HepG2 (cell line): ENCODE data around the gene THBS1. TPM values are rescaled to one million over a fixed set of nuclear protein-coding genes. Genes with fewer than 3 reads are reported as not detected.

Experiments
- ATAC-seq: fragments of 200-7000 bp; cut with Tn5 transposase; 3 replicates; pipeline ENCODE4 v1.9.1; 2020; ENCODE audit warnings: mild to moderate bottlenecking, moderate library complexity
- BruUV-seq: library from RNA; stranded (reverse); fragments of 400-500 nt; replicated peaks from 2 replicates; lab custom pipeline; 2021; lab: Mats Ljungman, UMichigan
- CTCF ChIA-PET: fragments of 300-600 bp; formaldehyde crosslinking; extraction: SDS; loops from one replicate; lab custom pipeline; 2021; ENCODE audit warnings: low total read pairs, inconsistent platforms, low intra/inter-chr PET ratio; lab: Yijun Ruan, JAX
- POLR2A ChIA-PET: fragments of 350-600 bp; sonication (Branson Sonifier 250); formaldehyde crosslinking; loops from one replicate; lab custom pipeline; 2020; ENCODE audit warnings: antibody characterized with exemption, inconsistent platforms; lab: Yijun Ruan, JAX
- DNase-seq: peaks from one replicate; pipeline ENCODE4 v3.0.0-alpha.2; 2015; ENCODE audit warnings: low spot score
- FAIRE-seq: peaks from 3 replicates; lab custom pipeline; 2011; peaks lifted over from hg19 to GRCh38; lab: Jason Lieb, UNC
- H2AFZ ChIP-seq: one replicate; pipeline ENCODE4 v1.6.1; 2011; ENCODE audit warnings: low read length, inconsistent platforms
- H3K27ac ChIP-seq: fragments of 300-600 bp; 3 replicates; pipeline ENCODE4 v1.8.0; 2011; ENCODE audit warnings: mixed run types, mild to moderate bottlenecking, mixed read lengths, low read length, inconsistent platforms; ENCODE audit not compliant: insufficient read depth; ENCODE audit errors: extremely low read length
- H3K27me3 ChIP-seq, 2 experiments: fragments of 200-600 bp in 1 of 2; 2 replicates in 1 of 2; 3 replicates in 1 of 2; pipeline versions ENCODE4 v1.6.0 to v1.8.0; 2011; ENCODE audit warnings: low read length in 2 of 2, mild to moderate bottlenecking in 2 of 2, moderate library complexity in 2 of 2, inconsistent platforms in 1 of 2; ENCODE audit not compliant: insufficient read depth in 2 of 2, control insufficient read depth in 1 of 2
- H3K36me3 ChIP-seq, 2 experiments: fragments of 200-600 bp in 1 of 2; replicated peaks in 1 of 2; 2 replicates in 1 of 2; 3 replicates in 1 of 2; pipeline versions ENCODE4 v1.5.1 to v1.8.0; 2011; ENCODE audit warnings: low read length in 2 of 2, inconsistent platforms in 1 of 2; ENCODE audit not compliant: insufficient read depth in 2 of 2, control insufficient read depth in 1 of 2
- H3K4me1 ChIP-seq: 2 replicates; pipeline ENCODE4 v1.5.1; 2012; ENCODE audit warnings: low read length, inconsistent platforms; ENCODE audit not compliant: insufficient read depth
- H3K4me2 ChIP-seq: 2 replicates; pipeline ENCODE4 v1.6.0; 2011; ENCODE audit warnings: low read depth, low read length, inconsistent platforms
- H3K4me3 ChIP-seq, 3 experiments: fragments of 200-600 bp in 1 of 3; sonication (generic), shearing (Covaris generic) in 1 of 3; replicated peaks in 1 of 3; 2 replicates each; pipeline ENCODE4 v1.5.1; 2011 to 2016; ENCODE audit warnings: low read length in 3 of 3, inconsistent platforms in 2 of 3, low read depth in 2 of 3, mild to moderate bottlenecking in 2 of 3, control low read depth in 1 of 3, mixed read lengths in 1 of 3; ENCODE audit not compliant: insufficient read depth in 1 of 3
- H3K79me2 ChIP-seq: one replicate; pipeline ENCODE4 v1.6.1; 2011; ENCODE audit warnings: low read length, inconsistent platforms; ENCODE audit not compliant: insufficient read depth
- H3K9ac ChIP-seq: 2 replicates; pipeline ENCODE4 v1.6.0; 2011; ENCODE audit warnings: mild to moderate bottlenecking, low read depth, low read length, inconsistent platforms; ENCODE audit not compliant: insufficient read depth
- H3K9me3 ChIP-seq: 2 replicates; pipeline ENCODE4 v1.5.1; 2012; ENCODE audit warnings: mild to moderate bottlenecking, low read length
- H4K20me1 ChIP-seq: 2 replicates; pipeline ENCODE4 v1.6.0; 2011; ENCODE audit warnings: inconsistent platforms, mild to moderate bottlenecking, low read length, moderate library complexity; ENCODE audit not compliant: insufficient read depth
- GZF1 ChIP-seq: sonication (generic); formaldehyde crosslinking; IDR thresholded peaks from 2 replicates; pipeline ENCODE4 v1.5.1; 2020; ENCODE audit warnings: mild to moderate bottlenecking, missing genetic modification reagents
- HDAC2 ChIP-seq: sonication (generic); formaldehyde crosslinking; IDR thresholded peaks from 2 replicates; pipeline ENCODE4 v1.4.0; 2020; ENCODE audit warnings: missing genetic modification reagents
- IRF2 ChIP-seq: IDR thresholded peaks from 2 replicates; pipeline ENCODE4 v1.6.1; 2018; ENCODE audit warnings: missing genetic modification reagents, missing compliant biosample characterization
- JUNB ChIP-seq: sonication (generic); formaldehyde crosslinking; IDR thresholded peaks from 2 replicates; pipeline ENCODE4 v1.8.0; 2022; ENCODE audit warnings: missing genetic modification reagents, mild to moderate bottlenecking, borderline replicate concordance
- KDM1A ChIP-seq: IDR thresholded peaks from 2 replicates; pipeline ENCODE4 v1.6.1; 2016; ENCODE audit warnings: missing compliant biosample characterization
- NFE2L2 ChIP-seq: fragments of 150-350 bp; IDR thresholded peaks from 2 replicates; pipeline ENCODE4 v1.6.1; 2014; ENCODE audit warnings: low read length
- POGZ ChIP-seq: sonication (generic); formaldehyde crosslinking; IDR thresholded peaks from 2 replicates; pipeline ENCODE4 v1.4.0; 2020; ENCODE audit warnings: mild to moderate bottlenecking, missing genetic modification reagents
- SAP130 ChIP-seq: IDR thresholded peaks from 2 replicates; pipeline ENCODE4 v1.6.1; 2016; ENCODE audit warnings: low read depth
- SOX6 ChIP-seq, 2 experiments: fragments of 450-650 bp in 1 of 2; sonication (generic) in 1 of 2; formaldehyde crosslinking in 1 of 2; IDR thresholded peaks; 2 replicates each; pipeline versions ENCODE4 v1.4.0 to v1.6.1; 2017 to 2020; ENCODE audit warnings: antibody characterized with exemption in 1 of 2, mild to moderate bottlenecking in 1 of 2, missing genetic modification reagents in 1 of 2
- STAT5B ChIP-seq: sonication (generic); formaldehyde crosslinking; IDR thresholded peaks from 2 replicates; pipeline ENCODE4 v1.4.0; 2020; ENCODE audit warnings: missing genetic modification reagents
- ZBTB25 ChIP-seq: IDR thresholded peaks from 2 replicates; pipeline ENCODE4 v1.6.1; 2018; ENCODE audit warnings: missing genetic modification reagents
- ZNF138 ChIP-seq: sonication (generic); formaldehyde crosslinking; IDR thresholded peaks from 2 replicates; pipeline ENCODE4 v1.5.0; 2020; ENCODE audit warnings: mild to moderate bottlenecking, low read depth, missing genetic modification reagents
- ZNF253 ChIP-seq: sonication (generic); formaldehyde crosslinking; IDR thresholded peaks from 2 replicates; pipeline ENCODE4 v1.8.0; 2022; ENCODE audit warnings: mild to moderate bottlenecking, missing genetic modification reagents, borderline replicate concordance
- ZNF567 ChIP-seq: sonication (generic); formaldehyde crosslinking; IDR thresholded peaks from 2 replicates; pipeline ENCODE4 v1.8.1; 2023; ENCODE audit warnings: mild to moderate bottlenecking, missing genetic modification reagents, borderline replicate concordance
- ZNF674 ChIP-seq: sonication (generic); formaldehyde crosslinking; IDR thresholded peaks from 2 replicates; pipeline ENCODE4 v1.5.0; 2020; ENCODE audit warnings: low read depth, mild to moderate bottlenecking, missing genetic modification reagents
- WGBS: methylation state at CpG from one replicate; pipeline ENCODE4 v1.1.6; 2017; ENCODE audit warnings: low lambda C conversion rate; 5-methylcytosine and 5-hydroxymethylcytosine counted together
- in situ Hi-C: cut with HindIII; loops from 2 replicates; pipeline ENCODE4 v1.10.0; 2017; ENCODE audit warnings: low pct_unique_long_range_greater_than_20kb; ENCODE audit not compliant: extremely low pct_ligation_motif_present
- intact Hi-C: fragments of 100-400 bp; cut with micrococcal nuclease; formaldehyde crosslinking; loops from one replicate; pipeline ENCODE4 v1.10.0; 2022; ENCODE audit not compliant: unreplicated experiment
- polyA plus RNA-seq, 8 experiments: library from polyadenylated mRNA; depleted of rRNA in 3 of 8; stranded (reverse) in 7 of 8; unstranded in 1 of 8; fragments of >200 nt; fragmentation: Illumina TruSeq in 4 of 8; extraction: Trizol in 4 of 8; gene quantifications; 2 replicates each; pipeline versions ENCODE4 v1.2.1 to v1.2.3, GENCODE V29; 2011 to 2016; ENCODE audit warnings: low read depth in 4 of 8, missing spikeins in 1 of 8, mixed read lengths in 1 of 8; ENCODE audit not compliant: insufficient read depth in 1 of 8
- total RNA-seq, 5 experiments: library from RNA; depleted of rRNA; stranded (reverse); fragments of >200 nt; fragmentation: Illumina TruSeq; extraction: Trizol; gene quantifications; 2 replicates each; pipeline ENCODE4 v1.2.3, GENCODE V29; 2016; ENCODE audit warnings: low read depth in 1 of 5
- TF ChIP-seq, protein P1 (sequence below): IDR thresholded peaks from 2 replicates; pipeline ENCODE4 v1.6.1; 2012; ENCODE audit warnings: low read length, improper control_type of control experiment
- TF ChIP-seq, protein P2 (sequence below): IDR thresholded peaks from 2 replicates; pipeline ENCODE4 v1.6.1; 2012; ENCODE audit warnings: inconsistent platforms

THBS1 gene
- total and polyA plus RNA-seq, 2 of the 13 experiments (the other 11 are each of a cell fraction or from before 2014, with no cell fraction given) = 54.7 to 67.1 TPM

DNA sequence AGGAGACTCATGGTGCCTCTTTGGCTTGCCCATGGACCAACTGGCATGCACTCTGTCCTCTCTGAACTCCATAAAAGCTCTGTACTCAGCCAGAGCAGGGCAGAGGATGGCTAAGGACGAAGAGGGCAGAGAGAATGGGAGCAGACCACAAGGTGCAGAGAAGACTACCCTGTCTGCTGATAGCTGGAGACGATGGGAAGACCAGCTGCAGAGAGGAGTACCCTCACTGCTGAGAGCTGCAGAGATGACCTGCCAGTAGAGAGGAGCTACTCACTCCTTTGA is 65.0 kb downstream of the THBS1 start:
- Histone ChIP-seq H4K20me1 (no peaks in the 10 kb centered on the region), H3K4me2 (peak overlapping the region; percentile 85)
- TF ChIP-seq SOX6 (IDR thresholded peaks at IDR 0.05) (no peak), SOX6 (CRISPR knock-in tag; IDR thresholded peaks at IDR 0.05) (no peak), NFE2L2 (no peak), SAP130 (CRISPR knock-in tag) (no peak), IRF2 (CRISPR knock-in tag) (no peak), GZF1 (CRISPR knock-in tag) (no peak), ZNF253 (CRISPR knock-in tag) (no peak), ZNF138 (CRISPR knock-in tag) (peak; percentile 21; the same call in 1 of the 2 replicates), HDAC2 (CRISPR knock-in tag) (no peak), STAT5B (no peak), ZNF567 (CRISPR knock-in tag) (no peak), JUNB (no peak), ZNF674 (CRISPR knock-in tag) (no peak), KDM1A (no peak), ZBTB25 (no peak), POGZ (0 out of 2 replicates have a peak, but pooled peaks have one; percentile 9)
- TF ChIP-seq, protein P1, sequence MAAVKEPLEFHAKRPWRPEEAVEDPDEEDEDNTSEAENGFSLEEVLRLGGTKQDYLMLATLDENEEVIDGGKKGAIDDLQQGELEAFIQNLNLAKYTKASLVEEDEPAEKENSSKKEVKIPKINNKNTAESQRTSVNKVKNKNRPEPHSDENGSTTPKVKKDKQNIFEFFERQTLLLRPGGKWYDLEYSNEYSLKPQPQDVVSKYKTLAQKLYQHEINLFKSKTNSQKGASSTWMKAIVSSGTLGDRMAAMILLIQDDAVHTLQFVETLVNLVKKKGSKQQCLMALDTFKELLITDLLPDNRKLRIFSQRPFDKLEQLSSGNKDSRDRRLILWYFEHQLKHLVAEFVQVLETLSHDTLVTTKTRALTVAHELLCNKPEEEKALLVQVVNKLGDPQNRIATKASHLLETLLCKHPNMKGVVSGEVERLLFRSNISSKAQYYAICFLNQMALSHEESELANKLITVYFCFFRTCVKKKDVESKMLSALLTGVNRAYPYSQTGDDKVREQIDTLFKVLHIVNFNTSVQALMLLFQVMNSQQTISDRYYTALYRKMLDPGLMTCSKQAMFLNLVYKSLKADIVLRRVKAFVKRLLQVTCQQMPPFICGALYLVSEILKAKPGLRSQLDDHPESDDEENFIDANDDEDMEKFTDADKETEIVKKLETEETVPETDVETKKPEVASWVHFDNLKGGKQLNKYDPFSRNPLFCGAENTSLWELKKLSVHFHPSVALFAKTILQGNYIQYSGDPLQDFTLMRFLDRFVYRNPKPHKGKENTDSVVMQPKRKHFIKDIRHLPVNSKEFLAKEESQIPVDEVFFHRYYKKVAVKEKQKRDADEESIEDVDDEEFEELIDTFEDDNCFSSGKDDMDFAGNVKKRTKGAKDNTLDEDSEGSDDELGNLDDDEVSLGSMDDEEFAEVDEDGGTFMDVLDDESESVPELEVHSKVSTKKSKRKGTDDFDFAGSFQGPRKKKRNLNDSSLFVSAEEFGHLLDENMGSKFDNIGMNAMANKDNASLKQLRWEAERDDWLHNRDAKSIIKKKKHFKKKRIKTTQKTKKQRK = no peak
- TF ChIP-seq, protein P2, sequence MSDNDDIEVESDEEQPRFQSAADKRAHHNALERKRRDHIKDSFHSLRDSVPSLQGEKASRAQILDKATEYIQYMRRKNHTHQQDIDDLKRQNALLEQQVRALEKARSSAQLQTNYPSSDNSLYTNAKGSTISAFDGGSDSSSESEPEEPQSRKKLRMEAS = no peak
- TF ChIP-seq, all 625 proteins: peak for 2
- BruUV-seq = no TSS peak
- peak overlapping the region; percentile 40 to 61 (median 43); a peak in 5 of 6 replicates for H3K4me3 ChIP-seq
- FAIRE-seq (no peak), DNase-seq (no peak), ATAC-seq (peak; percentile 76)
- peak overlapping the region; percentile 83 for H2AFZ ChIP-seq
- intact Hi-C loops (no loop called here), in situ Hi-C loops (no loop called here)
- ChIA-PET CTCF (no interaction called here), POLR2A (no interaction called here)
- no peaks in the 10 kb centered on the region for H3K36me3 ChIP-seq
- H3K27me3 ChIP-seq = no peaks in the 10 kb centered on the region
- no peaks in the 10 kb centered on the region for H3K9me3 ChIP-seq
- H3K79me2 ChIP-seq = no peaks in the 10 kb centered on the region
- WGBS = 61% methylated on average over 2 of the region's 2 CpGs
- peaks cover 25% of the 10 kb centered on the region for H3K4me1 ChIP-seq
- H3K27ac ChIP-seq = no peak overlapping the region
- no peak overlapping the region for H3K9ac ChIP-seq
